Caki2 (cell line): ENCODE results near the gene DRD1. TPM values are rescaled to one million over a fixed set of nuclear protein-coding genes. Genes with fewer than 3 reads are reported as not detected.

Source experiments
- DNase-seq: peaks from one replicate; pipeline ENCODE4 v3.0.0-alpha.2; 2015; ENCODE audit warnings: low read depth
- in situ Hi-C: cut with HindIII; loops from 2 replicates; pipeline ENCODE4 v1.10.0; 2016; ENCODE audit warnings: low sequenced_read_pairs, low pct_unique_long_range_greater_than_20kb, mixed read lengths
- total RNA-seq: library from RNA; depleted of rRNA; stranded (reverse); fragments of >200 nt; shearing (Covaris generic); gene quantifications from 2 replicates; pipeline ENCODE4 v1.2.3, GENCODE V29; 2014; ENCODE audit warnings: low replicate concordance; rRNA removed

DRD1 gene
- total RNA-seq, 1 experiment from 2014 or later, result not detected

DNA sequence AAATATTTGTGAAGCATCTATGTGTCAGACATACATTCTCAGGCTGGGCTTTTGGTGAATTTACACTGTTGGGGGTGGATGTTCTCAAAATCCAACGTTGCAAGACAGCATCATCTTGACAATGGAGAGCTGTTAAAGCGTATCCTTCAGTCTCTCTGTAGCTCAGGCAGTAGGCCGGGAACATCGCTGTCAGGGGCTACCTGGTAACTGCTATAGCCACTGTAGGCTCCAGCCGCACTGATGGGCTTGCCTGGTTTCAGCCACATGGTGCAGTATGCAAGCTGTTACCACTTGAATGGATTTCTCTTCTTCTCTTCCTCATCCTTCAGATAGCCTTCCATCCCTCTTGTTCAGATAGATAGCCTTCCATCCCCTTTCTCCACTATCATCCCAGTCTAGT, 51.7 kb downstream of the DRD1 start:
- no peak for DNase-seq
- in situ Hi-C loops, result no loop called here

- in situ Hi-C loops, result no loop called here
These were observed 53.5 kb downstream of the DRD1 start for GRCh38 chr5:175390352-175391083.

More at GRCh38 chr5:175390352-175391083, 53.5 kb downstream of the DRD1 start:
- no peak for DNase-seq

Other genes with a start within 250 kb of the DRD1 start
- gene SFXN1, start 34.4 kb upstream of the DRD1 start, total RNA-seq, result 199 and 231 TPM in 2 replicates
- gene HRH2, start 213.9 kb upstream of the DRD1 start, total RNA-seq, result 0.98 and 1.0 TPM in 2 replicates